H1 (cell line): ENCODE measurements around the gene CDIPT. TPM values are rescaled to one million over a fixed set of nuclear protein-coding genes. Genes with fewer than 3 reads are reported as not detected.

Experiments used
- CTCF ChIA-PET: fragments of 300-600 bp; sonication (Branson Sonifier 250); formaldehyde crosslinking; loops from one replicate; lab custom pipeline; 2021; ENCODE audit not compliant: partially characterized antibody; lab: Charles Lee
- POLR2A ChIA-PET: fragments of 300-600 bp; sonication (Branson Sonifier 250); formaldehyde crosslinking; loops from one replicate; lab custom pipeline; 2021; ENCODE audit warnings: inconsistent platforms; ENCODE audit not compliant: partially characterized antibody; lab: Charles Lee
- DNase-seq, 2 experiments: peaks; one replicate each; pipeline versions ENCODE4 v3.0.0 to v3.0.0-alpha.2; 2010 to 2022; ENCODE audit warnings: low spot score in 2 of 2, low read depth in 1 of 2, mixed read lengths in 1 of 2
- FAIRE-seq: peaks from 2 replicates; lab custom pipeline; 2011; peaks lifted over from hg19 to GRCh38; lab: Jason Lieb, UNC
- H2AFZ ChIP-seq: 2 replicates; pipeline ENCODE4 v1.8.1; 2012; ENCODE audit warnings: low read length, inconsistent platforms
- H2AK5ac ChIP-seq: 2 replicates; pipeline ENCODE4 v1.6.1; 2013; ENCODE audit warnings: low read depth, low read length
- H2BK120ac ChIP-seq: replicated peaks from 2 replicates; pipeline ENCODE3; 2013; ENCODE audit warnings: low read depth, low read length, inconsistent platforms
- H2BK12ac ChIP-seq: 2 replicates; pipeline ENCODE4 v1.6.1; 2013; ENCODE audit warnings: low read depth, low read length
- H2BK15ac ChIP-seq: 2 replicates; pipeline ENCODE4 v1.6.1; 2013; ENCODE audit warnings: low read length
- H2BK20ac ChIP-seq: 2 replicates; pipeline ENCODE4 v1.6.1; 2013; ENCODE audit warnings: low read length
- H2BK5ac ChIP-seq: 2 replicates; pipeline ENCODE4 v1.6.1; 2013; ENCODE audit warnings: low read depth, low read length
- H3K14ac ChIP-seq: 2 replicates; pipeline ENCODE4 v1.6.1; 2013; ENCODE audit warnings: inconsistent platforms; ENCODE audit not compliant: insufficient read length
- H3K18ac ChIP-seq: 2 replicates; pipeline ENCODE4 v1.6.1; 2013; ENCODE audit warnings: low read length; ENCODE audit errors: extremely low read depth
- H3K23ac ChIP-seq: 2 replicates; pipeline ENCODE4 v1.6.1; 2013; ENCODE audit warnings: inconsistent platforms; ENCODE audit not compliant: insufficient read length
- H3K23me2 ChIP-seq: 2 replicates; pipeline ENCODE4 v1.6.1; 2013; ENCODE audit warnings: low read depth, low read length
- H3K27ac ChIP-seq: 2 replicates; pipeline ENCODE4 v1.6.1; 2011; ENCODE audit warnings: low read depth, low read length, inconsistent platforms
- H3K27me3 ChIP-seq, 4 experiments: replicated peaks in 1 of 4; 1 replicate in 1 of 4; 2 replicates in 3 of 4; pipeline versions ENCODE4 v1.6.1 to v1.8.1; 2011 to 2013; ENCODE audit warnings: low read length in 3 of 4, mild to moderate bottlenecking in 3 of 4, inconsistent platforms in 2 of 4, mixed read lengths in 2 of 4, moderate library complexity in 1 of 4; ENCODE audit not compliant: control insufficient read depth in 3 of 4, insufficient read depth in 3 of 4; ENCODE audit errors: extremely low read depth in 1 of 4
- H3K36me3 ChIP-seq, 4 experiments: 2 replicates each; pipeline versions ENCODE4 v1.6.1 to v1.8.1; 2011 to 2013; ENCODE audit warnings: mild to moderate bottlenecking in 4 of 4, low read length in 3 of 4, moderate library complexity in 2 of 4, control low read depth in 1 of 4, inconsistent platforms in 1 of 4; ENCODE audit not compliant: insufficient read depth in 4 of 4, control insufficient read depth in 2 of 4
- H3K4ac ChIP-seq: replicated peaks from 2 replicates; pipeline ENCODE3; 2013; ENCODE audit warnings: low read length, low read depth, mixed read lengths, inconsistent platforms; ENCODE audit not compliant: insufficient read length
- H3K4me1 ChIP-seq, 4 experiments: replicated peaks in 1 of 4; 1 replicate in 1 of 4; 2 replicates in 3 of 4; pipeline versions ENCODE4 v1.6.1 to v1.8.1; 2011 to 2013; ENCODE audit warnings: low read length in 3 of 4, inconsistent platforms in 2 of 4, mixed read lengths in 1 of 4; ENCODE audit not compliant: insufficient read depth in 4 of 4, control insufficient read depth in 3 of 4
- H3K4me2 ChIP-seq, 2 experiments: 2 replicates each; pipeline versions ENCODE4 v1.6.1 to v1.8.1; 2011 to 2013; ENCODE audit warnings: low read depth in 2 of 2, low read length in 2 of 2, control low read depth in 1 of 2, inconsistent platforms in 1 of 2, mild to moderate bottlenecking in 1 of 2; ENCODE audit not compliant: insufficient read depth in 1 of 2
- H3K4me3 ChIP-seq, 4 experiments: fragments of 200-600, 300-600 bp in 1 of 4; sonication (generic), shearing (Covaris generic), sonication (Bioruptor Twin) in 1 of 4; 2 replicates each; pipeline versions ENCODE4 v1.5.1 to v1.8.1; 2011 to 2016; ENCODE audit warnings: low read length in 4 of 4, low read depth in 3 of 4, control low read depth in 2 of 4, inconsistent platforms in 2 of 4, mild to moderate bottlenecking in 2 of 4, mixed read lengths in 1 of 4, moderate library complexity in 1 of 4; ENCODE audit not compliant: insufficient read depth in 2 of 4; ENCODE audit errors: extremely low read depth in 1 of 4
- H3K56ac ChIP-seq: replicated peaks from 2 replicates; pipeline ENCODE3; 2013; ENCODE audit warnings: low read depth, mild to moderate bottlenecking, mixed read lengths, low read length, inconsistent platforms; ENCODE audit not compliant: insufficient read length
- H3K79me1 ChIP-seq: 2 replicates; pipeline ENCODE4 v1.6.1; 2013; ENCODE audit warnings: low read depth, low read length, control low read depth
- H3K79me2 ChIP-seq, 2 experiments: 2 replicates each; pipeline versions ENCODE4 v1.6.1 to v1.8.1; 2012 to 2013; ENCODE audit warnings: low read length in 2 of 2, mild to moderate bottlenecking in 2 of 2, inconsistent platforms in 1 of 2; ENCODE audit not compliant: insufficient read depth in 2 of 2, control insufficient read depth in 1 of 2
- H3K9ac ChIP-seq, 4 experiments: replicated peaks in 1 of 4; 1 replicate in 1 of 4; 2 replicates in 3 of 4; pipeline versions ENCODE4 v1.6.1 to v1.8.1; 2011 to 2013; ENCODE audit warnings: low read depth in 3 of 4, low read length in 3 of 4, control low read depth in 2 of 4, mild to moderate bottlenecking in 2 of 4, moderate library complexity in 2 of 4, inconsistent platforms in 1 of 4; ENCODE audit errors: extremely low read depth in 1 of 4
- H3K9me3 ChIP-seq, 2 experiments: 2 replicates each; pipeline versions ENCODE4 v1.6.1 to v1.8.1; 2012 to 2013; ENCODE audit warnings: mild to moderate bottlenecking in 2 of 2, moderate library complexity in 2 of 2, control low read depth in 1 of 2, inconsistent platforms in 1 of 2, low read depth in 1 of 2, low read length in 1 of 2, mixed read lengths in 1 of 2; ENCODE audit not compliant: insufficient read depth in 2 of 2
- H4K20me1 ChIP-seq, 2 experiments: replicated peaks in 1 of 2; 2 replicates each; pipeline versions ENCODE3 to v1.8.1; 2011 to 2013; ENCODE audit warnings: inconsistent platforms in 2 of 2, low read length in 2 of 2, mild to moderate bottlenecking in 1 of 2; ENCODE audit not compliant: insufficient read depth in 2 of 2, control insufficient read depth in 1 of 2
- H4K5ac ChIP-seq: 2 replicates; pipeline ENCODE4 v1.6.1; 2013; ENCODE audit warnings: low read length, low read depth, mixed read lengths, inconsistent platforms; ENCODE audit not compliant: insufficient read length
- H4K8ac ChIP-seq: 2 replicates; pipeline ENCODE4 v1.8.0; 2013; ENCODE audit warnings: mild to moderate bottlenecking, moderate library complexity, low read length, inconsistent platforms; ENCODE audit not compliant: insufficient read depth; ENCODE audit errors: extremely low read depth
- H4K91ac ChIP-seq: replicated peaks from 2 replicates; pipeline ENCODE3; 2013; ENCODE audit warnings: low read length, mixed read lengths, inconsistent platforms; ENCODE audit not compliant: insufficient read length
- RBBP5 ChIP-seq: IDR thresholded peaks from 2 replicates; pipeline ENCODE4 v1.7.1; 2012; ENCODE audit warnings: low read depth, mild to moderate bottlenecking, inconsistent platforms, low read length, moderate library complexity, borderline replicate concordance
- WGBS, 2 experiments: shearing (Covaris generic) in 1 of 2; methylation state at CpG; one replicate each; pipeline versions ENCODE4 v1.1.6 to v1.1.7; 2013 to 2015; ENCODE audit warnings: low lambda C conversion rate in 2 of 2, mixed read lengths in 2 of 2, inconsistent platforms in 1 of 2, low coverage in 1 of 2, missing lambda C conversion rate in 1 of 2; ENCODE audit not compliant: insufficient replicate concordance in 2 of 2, insufficient coverage in 1 of 2, insufficient read length in 1 of 2; ENCODE audit errors: extremely low coverage in 1 of 2, missing lambda C conversion rate in 1 of 2; 5-methylcytosine and 5-hydroxymethylcytosine counted together
- polyA plus RNA-seq, 7 experiments: library from polyadenylated mRNA; depleted of rRNA in 3 of 7; stranded (reverse) in 5 of 7; unstranded in 2 of 7; fragments of >200 nt in 5 of 7; fragments of 200-250 nt in 2 of 7; gene quantifications; 1 replicate in 5 of 7; 2 replicates in 1 of 7; 4 replicates in 1 of 7; pipeline versions ENCODE4 v1.2.1 to v1.2.3, GENCODE V29; 2011 to 2013; ENCODE audit warnings: missing spikeins in 2 of 7, mixed read lengths in 2 of 7
- total RNA-seq: library from RNA; stranded (reverse); fragmentation: NEBNext Ultra II Directional; extraction: Animal tissue kit (Norgen Biotek cat#: 25700); gene quantifications from 2 replicates; pipeline ENCODE4 v1.2.1, GENCODE V29; 2021
- TF ChIP-seq, protein P1 (sequence below): IDR thresholded peaks from 2 replicates; pipeline ENCODE4 v1.6.1; 2012; ENCODE audit warnings: inconsistent platforms

CDIPT gene
- total and polyA plus RNA-seq, 2 of the 8 experiments (the other 6 are each of a cell fraction or from before 2014, with no cell fraction given) = 69.2 to 140 TPM

DNA sequence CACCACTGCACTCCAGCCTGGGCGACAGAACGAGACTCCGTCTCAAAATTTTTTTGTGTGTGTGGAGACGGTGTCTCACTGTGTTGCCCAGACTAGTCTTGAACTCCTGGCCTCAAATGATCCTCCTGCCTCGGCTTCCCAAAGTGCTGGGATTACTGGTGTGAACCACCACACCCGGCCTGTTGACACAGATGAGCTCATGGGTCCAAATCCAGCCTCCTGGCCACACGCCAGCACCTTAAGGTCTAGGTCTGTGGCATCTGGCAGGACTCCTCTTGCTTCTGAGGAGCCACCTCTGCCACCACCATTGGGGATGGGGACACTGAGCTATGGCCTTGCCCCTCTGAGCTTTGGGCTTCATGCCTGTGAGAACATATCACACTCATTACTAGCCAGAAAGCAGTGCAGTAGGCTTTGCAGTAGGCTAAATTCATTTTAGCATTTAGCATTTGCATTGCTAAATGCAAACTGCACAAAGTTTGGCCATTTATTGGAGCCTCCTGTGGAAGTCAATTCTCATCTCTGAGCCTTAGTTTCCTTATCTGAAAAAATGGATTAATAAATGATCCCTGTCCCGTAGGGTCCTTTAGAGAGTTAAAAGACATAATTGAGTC is 5.5 kb upstream of the CDIPT start:
- Histone ChIP-seq H3K27ac (no peak overlapping the region), H4K20me1 (peaks cover 0 to 2% of the 10 kb centered on the region in 2 experiments), H3K4ac (no peak overlapping the region), H2BK15ac (no peak overlapping the region), H2BK120ac (no peak overlapping the region), H3K4me2 (no peak overlapping the region), H3K36me3 (peaks cover 0 to 3% (median 0%) of the 10 kb centered on the region in 4 experiments; a peak in 2 of 8 replicates), H3K23me2 (peaks cover 3% of the 10 kb centered on the region; the same call in 1 of the 2 replicates), H2BK5ac (no peak overlapping the region), H3K79me2 (no peaks in the 10 kb centered on the region), H3K23ac (no peak overlapping the region), H2BK12ac (no peak overlapping the region), H4K5ac (no peak overlapping the region), H4K91ac (no peak overlapping the region), H3K56ac (no peak overlapping the region), H3K27me3 (no peaks in the 10 kb centered on the region), H3K18ac (no peak overlapping the region), H3K79me1 (no peaks in the 10 kb centered on the region), H3K4me3 (no peak overlapping the region), H3K9ac (no peak overlapping the region), H4K8ac (no peak overlapping the region), H2AK5ac (no peak overlapping the region), H3K14ac (no peak overlapping the region), H2AFZ (no peak overlapping the region), H3K4me1 (peaks cover 0 to 7% (median 3%) of the 10 kb centered on the region in 4 experiments; a peak in 3 of 7 replicates), H2BK20ac (no peak overlapping the region), H3K9me3 (no peaks in the 10 kb centered on the region)
- FAIRE-seq = no peak
- ChIA-PET POLR2A (interaction anchor here (0.6 to 1.3 kb wide), 5 partner anchors 10 to 152 kb away, joined by 3 to 4 read pairs (median 4); partner anchors contain the start of gene PAGR1), CTCF (interaction anchor here (0.6 to 1.4 kb wide), 4 partner anchors 9 to 43 kb away, joined by 3 to 4 read pairs (median 3); no protein-coding TSS in a partner anchor)
- TF ChIP-seq, protein P1, sequence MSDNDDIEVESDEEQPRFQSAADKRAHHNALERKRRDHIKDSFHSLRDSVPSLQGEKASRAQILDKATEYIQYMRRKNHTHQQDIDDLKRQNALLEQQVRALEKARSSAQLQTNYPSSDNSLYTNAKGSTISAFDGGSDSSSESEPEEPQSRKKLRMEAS = no peak
- no peak for TF ChIP-seq RBBP5
- DNase-seq = no peak
- WGBS, 2 experiments = 89% methylated on average over 8 of the region's 8 CpGs; no CpG with 5 or more reads in 1 of the 2 experiments
